UCSD-AML1 (cell line): Measurements from ENCODE around the gene HOXD1.

Experiments used
- DNase-seq: peaks from one replicate; lab custom pipeline; 2025; ENCODE audit not compliant: unreplicated experiment; lab: John Stamatoyannopoulos, UW

Gene HOXD1

DNA sequence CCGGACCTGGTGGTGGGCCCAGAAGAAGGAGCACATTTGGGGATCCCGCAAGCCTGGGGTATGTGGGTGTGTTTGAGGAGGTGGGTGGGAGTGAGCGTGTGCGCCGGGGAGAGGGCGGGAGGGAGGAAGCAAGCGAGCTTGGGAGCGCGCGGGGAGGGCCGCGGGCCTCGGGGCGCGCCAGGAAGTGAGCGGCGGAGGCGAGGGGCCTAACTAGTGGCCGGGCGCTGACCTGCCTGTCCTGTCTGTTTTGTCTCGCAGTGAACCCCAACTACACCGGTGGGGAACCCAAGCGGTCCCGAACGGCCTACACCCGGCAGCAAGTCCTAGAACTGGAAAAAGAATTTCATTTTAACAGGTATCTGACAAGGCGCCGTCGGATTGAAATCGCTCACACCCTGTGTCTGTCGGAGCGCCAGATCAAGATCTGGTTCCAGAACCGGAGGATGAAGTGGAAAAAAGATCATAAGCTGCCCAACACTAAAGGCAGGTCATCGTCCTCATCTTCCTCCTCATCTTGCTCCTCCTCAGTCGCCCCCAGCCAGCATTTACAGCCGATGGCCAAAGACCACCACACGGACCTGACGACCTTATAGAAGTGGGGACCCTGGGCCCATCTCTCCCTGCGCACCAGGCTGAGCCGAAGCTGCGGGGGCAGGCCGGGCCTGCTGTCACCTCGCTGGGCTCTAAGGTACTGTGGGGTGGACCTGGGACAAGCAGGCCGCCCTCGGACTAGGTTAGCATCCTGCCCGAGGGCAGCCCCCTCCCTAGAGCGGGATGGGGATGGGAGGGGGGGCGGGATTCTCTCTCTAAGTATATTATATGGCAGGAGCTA lies 35.9 kb upstream of the HOXD1 start:
- no peak for DNase-seq

DNA sequence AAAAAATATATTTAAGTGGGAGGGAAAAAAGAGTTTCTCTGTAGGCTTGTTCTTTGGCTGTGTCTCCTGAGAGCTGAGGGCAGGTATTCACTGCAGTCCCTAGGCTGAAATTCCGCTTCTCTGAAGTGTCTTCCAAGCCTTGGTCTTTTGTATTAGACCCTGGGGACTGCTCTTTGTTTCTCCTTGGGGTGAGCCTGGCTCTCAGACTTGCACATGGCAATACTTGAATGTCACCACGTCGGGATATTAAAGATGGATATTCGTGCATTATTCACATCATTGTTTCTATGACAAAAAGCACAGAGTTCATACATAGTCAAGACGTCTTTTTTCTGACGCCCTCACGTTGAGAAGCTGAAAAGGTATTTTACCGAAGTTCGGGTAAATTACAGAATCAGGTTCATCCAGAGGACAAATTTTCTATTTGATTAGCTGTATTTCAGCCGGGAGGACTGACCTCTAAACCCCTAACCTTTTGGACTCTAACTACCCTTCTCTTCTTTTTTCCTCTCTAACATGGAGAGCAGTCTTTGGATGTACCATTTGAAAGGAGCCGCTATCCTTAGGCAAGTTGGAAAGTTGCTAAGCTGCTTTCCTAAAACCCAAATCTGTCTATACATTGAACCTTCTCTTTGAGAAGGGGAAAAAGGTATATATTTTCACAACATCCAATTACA lies 33.8 kb upstream of the HOXD1 start:
- DNase-seq = no peak

DNA sequence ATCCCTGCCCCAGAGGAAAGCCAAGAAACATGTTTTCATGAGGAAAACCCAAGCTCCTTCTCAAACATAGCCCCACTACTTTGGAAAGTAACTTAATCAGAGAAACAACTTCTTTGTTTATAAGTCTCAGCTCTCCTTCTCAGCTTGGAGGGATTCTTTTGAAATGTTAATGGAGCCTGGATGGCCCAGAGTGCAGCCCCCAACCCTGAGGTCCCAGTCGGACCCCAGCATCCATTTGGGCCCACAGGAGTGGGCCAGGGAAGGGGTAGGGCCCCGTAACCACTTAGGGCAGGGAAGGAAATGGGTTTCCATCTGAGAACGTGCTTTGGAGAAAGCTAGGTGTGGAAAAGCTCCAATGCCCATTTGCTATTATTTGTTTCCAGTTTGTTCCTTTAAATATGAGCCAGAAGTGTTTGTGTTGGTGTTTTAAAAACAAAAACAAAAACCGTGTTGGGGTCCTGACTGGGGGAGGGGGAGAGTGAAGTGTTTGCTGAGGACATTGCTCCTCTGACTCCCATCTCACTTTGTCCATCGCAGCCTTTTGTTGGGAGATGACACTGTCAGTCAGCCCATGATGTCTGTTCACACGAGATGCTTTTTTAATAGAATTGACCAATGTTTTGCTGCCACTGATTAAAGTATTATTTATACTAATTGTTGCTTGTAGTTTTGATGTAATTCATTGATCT lies 33.0 kb upstream of the HOXD1 start:
- DNase-seq = no peak

DNA sequence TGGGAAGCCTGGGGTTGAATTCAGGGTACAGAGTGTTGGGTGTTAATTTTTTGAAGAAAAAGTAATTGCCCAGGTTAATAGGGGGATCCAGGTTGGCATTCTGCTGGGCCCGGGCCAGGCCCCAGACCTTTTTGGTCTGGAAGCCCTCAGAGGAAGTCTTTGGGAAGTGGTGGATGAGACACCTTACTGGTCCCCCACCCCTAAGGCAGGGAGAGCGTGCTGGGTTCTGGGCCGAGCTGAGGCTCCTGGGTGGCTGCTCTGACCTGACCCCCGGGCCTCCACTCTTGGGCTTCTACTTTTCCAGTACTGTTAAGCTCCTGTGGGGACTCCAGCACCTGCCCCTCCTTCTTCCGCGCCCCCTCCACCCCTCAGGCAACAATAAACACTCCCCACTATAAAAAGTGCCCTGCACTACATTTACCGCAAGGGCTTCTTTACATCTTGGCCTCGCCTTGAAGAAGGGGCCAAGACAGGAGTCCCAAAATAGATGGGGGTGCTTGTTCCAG lies 32.1 kb upstream of the HOXD1 start:
- DNase-seq = no peak

DNA sequence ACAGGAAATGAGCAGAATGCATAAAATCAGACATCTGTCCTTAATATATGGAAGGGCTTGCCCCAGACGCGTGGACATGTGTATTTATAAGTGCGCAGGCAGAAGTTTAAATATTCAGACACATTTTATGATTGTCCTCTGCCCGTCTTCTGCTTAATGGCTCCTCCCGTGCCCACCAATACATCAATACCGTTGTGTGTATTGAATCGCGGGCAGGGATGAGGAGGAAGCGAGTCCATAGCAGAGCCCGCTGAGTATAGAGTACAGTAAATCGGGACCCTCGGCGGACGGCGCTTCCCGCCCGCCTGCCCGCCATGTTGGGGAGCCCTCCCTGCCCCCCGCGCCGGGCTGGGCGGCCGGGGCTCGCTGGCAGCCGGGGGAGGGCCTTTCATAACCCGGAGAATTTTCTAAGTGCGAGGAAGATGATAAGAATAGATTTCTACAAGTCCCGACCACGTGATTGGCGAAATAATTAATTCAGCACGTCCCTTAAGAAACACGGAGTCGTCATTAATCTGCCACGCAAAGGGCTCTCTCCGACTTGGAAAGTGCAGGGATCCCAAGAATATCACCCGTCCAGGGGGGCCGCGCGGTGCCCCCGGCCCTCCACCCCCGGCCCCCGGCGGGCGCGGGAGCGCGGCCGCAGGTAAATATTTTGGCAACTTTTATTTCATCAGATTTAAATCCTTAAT lies 31.5 kb upstream of the HOXD1 start, which contains the start of gene HOXD3:
TSS of gene HOXD3 (plus strand) at position 501 of the 692 bp plus-strand sequence. CDS start 11,808 bp downstream, outside the sequence.
- no peak for DNase-seq

DNA sequence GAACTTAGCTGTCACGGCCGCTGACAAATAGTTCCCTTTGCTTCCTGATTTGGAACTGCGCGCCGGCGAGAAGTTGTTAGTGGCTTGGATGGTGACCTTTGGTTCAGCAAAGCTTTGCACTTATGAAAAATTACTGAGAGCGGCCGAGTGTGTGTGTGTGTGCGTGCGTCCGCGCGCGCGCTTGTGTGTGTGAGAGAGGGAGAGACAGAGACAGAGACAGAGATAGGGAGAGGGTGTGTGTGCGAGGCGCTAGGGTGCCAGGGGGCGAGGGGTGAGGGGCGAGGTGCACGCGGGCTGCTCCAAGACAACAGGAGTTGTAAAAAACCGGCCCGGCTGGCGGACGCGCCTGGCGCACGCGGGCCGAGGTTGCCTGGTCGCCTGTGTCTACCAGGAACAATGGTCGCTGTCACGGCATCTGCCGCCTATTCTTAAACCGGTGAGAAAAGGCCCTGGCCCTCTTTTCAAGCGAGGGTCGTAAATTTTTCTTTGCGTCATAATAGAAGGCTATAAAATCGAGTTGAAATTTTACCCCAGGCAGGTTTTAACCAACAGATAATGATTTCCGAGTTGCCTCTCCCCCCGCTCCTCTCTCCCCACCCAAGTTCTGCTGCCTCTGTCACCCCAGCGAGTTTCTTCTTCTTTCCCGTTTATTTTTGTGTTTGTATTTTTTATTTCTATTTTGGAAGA lies 30.8 kb upstream of the HOXD1 start:
- no peak for DNase-seq

DNA sequence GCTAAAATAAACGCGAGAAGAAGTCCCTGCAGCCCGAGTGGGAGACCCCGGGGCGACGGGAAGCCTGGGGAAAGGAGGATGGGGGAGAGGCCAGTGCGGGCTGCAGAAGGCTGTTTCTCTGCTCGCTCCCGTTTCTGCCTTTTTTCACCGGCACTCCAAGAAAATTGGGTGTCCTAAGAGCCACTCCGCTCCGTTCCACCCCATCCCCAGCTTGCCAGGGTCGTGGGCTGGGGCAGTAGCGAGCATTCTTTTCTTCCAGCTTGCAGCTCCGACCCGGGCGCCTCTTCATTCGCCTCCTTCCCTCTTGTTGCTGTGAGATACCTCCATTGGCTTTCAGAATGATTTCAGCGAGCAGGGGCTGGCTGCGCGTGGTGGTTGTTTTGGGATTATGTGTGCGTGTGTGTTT lies 30.3 kb upstream of the HOXD1 start:
- DNase-seq = no peak

DNA sequence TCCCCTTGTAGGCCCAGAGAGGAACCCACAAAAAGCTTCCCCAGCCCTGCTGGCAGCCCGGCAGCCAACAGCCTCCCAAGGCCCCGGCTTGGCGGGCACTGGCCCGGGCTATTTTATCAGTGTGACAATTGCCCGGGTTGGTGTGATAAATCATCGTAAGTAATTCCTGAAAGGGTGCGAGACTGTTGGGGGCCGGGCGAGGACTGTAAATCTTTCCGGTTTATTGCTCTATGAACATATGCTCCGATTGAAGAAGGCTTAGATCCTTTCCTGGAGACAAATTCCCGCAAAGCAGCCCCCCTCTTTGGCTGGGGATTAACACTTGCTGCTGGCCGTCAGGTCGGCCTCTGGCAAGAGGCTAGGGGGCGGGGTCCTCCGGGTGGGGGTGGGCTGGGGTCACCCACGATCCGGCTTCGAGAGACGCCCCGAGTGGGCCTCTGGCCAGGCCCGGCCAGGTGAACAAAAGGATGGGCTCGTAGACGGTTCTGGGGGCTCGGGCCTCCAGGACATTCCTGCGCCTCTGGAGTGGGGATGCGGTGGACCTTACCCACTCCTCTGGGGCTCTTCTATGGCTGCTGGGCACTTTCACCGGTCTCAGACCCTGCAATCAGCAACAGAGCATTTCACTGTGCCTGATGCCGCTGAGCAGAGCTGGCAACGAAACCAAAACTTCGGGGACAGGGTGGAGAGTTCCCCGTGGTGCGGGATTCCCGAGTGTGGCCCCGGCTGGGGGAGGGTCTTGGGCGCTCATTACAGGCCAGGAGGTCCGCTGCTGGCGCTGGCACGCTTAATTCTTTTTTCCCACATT lies 29.4 kb upstream of the HOXD1 start:
- DNase-seq = no peak

DNA sequence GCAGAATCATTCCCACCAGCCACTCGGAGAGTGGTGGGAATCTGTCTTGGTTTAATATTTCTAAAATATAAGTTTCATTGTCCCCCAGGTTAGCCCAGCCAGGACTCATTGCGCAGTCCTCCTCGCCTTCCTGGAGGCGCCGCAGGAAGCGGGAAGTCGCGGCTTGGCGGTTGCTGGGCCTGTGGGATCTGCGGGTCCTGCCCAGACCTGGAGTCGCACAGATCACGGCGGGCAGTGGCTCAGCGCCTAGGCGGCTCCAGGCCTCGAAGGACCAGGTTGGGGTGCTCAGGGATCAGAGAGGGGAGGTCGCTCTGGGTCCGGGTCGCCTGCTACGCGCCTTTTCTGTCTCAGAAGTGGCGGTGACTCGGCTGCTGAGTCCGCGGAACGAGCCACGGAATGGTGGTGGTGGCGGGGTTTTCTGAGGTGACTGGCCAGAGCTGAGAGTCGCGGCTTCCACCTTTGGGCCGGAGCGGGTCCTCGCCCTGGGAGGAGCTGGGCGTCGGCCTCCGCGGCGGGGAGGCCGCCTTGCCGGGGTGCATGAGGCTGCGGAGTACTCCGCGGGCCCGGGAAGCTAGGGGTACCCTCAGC lies 28.7 kb upstream of the HOXD1 start:
- DNase-seq = no peak

DNA sequence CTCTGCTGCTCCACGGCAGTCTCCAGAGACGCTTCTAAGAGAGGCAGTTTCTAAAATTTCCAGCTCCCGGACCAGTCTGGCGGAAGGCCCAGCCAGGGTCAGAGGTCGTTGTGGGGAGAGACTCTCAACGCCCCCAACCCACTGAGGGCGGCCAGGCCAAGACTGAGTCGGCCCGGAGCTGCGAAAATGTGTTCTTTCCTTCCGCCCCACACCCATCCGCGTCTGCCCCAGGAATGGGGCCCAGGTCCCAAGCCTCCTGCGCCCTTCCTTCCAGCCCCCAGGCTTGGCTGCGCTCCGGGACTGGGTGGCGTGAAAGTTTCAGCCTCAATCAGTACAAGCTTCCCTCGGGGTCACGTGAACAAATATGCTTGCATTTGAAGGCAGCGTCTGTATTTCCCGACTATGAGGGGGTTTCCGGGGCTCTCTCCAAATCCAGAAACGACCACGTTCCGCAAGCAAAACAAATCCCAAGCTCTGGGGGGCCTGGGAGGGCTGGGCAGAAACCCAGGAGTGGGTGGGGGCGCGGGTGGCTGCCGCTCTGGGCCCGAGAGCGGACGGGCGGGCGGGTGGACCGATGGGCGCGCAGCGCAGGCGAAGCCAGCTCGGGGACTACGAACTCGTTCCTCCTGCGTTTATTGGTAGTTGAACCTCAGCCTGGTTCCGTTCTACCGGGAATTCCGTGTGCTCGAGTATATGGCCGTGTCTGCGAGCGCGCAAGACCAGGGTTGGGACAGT lies 28.1 kb upstream of the HOXD1 start:
- no peak for DNase-seq

DNA sequence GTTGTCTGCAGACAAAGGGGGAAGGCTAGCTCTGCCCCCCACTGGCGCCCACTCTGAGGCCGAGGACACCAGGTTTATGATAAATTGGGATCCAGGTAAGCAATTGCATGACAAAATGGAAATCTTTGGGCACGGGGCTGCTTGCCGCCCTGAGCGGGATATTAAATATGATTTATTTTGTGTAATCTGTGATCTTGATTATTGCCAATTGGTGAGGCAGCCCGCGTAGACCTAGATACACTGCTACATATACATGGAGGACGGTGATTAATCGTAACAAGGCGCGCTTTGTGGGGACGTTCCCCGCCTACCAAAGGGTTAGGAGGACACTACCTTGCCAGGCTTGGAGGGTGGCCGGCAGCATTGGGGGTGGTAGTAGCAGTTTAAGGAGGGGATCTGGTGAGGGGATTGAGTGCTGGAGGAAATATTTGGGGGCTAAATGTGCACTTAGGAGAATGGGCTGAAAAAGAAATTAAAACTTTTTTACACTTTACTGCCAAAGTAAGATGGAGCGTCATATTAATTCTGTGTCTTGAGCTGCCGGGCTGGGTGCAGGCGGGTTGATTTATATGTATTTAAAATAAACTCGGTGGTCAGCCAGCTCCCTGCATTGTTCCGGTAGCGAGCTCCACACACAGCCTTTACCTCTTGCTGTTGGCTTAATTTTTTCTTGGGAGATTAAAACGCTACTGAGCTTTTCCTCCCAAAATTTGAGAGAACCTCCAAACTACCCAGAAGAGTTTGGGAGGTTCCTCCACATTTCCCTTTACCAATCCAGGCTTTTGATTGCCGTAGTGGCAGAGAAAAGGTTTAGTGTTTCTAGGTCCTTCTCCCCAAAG lies 27.3 kb upstream of the HOXD1 start:
- DNase-seq = no peak

DNA sequence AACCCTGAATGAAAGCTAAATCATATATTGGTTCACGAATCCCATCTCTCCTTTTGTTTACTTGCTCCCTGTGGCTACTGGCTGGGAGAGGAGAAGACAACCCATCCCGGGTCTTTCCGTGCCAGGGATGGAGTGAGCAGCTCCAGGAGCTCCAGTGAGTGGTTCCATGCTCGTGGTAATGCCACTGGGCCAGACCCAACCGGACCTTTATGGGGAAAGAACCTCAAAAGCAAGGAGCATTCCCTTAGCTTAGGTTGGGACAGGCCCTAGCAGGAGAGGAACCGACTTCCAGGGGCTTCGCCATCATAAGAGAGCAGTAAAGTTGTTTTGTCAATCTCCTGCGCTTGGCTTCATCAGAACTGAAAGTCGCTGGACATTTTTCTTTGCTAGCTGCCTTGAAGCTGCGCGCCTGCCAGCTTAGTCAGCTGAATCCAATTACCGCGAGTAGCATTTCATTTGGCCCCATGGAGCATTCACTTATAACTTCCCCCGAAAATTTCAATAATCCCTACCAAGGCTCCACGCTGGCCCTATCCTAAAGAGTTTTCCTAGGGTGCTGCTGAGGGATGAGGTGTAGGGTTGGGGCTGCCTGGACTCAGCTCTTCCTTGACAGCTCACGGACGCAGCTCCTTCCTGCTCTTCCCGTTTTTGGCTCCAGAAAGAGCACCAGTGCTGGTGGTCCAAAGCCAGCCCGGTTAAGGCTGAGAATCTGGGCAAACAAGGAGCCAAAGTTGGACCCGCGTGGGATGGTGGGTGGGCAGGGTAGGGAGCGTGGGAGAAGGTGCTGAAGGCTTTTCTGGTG lies 26.4 kb upstream of the HOXD1 start:
- DNase-seq = no peak

DNA sequence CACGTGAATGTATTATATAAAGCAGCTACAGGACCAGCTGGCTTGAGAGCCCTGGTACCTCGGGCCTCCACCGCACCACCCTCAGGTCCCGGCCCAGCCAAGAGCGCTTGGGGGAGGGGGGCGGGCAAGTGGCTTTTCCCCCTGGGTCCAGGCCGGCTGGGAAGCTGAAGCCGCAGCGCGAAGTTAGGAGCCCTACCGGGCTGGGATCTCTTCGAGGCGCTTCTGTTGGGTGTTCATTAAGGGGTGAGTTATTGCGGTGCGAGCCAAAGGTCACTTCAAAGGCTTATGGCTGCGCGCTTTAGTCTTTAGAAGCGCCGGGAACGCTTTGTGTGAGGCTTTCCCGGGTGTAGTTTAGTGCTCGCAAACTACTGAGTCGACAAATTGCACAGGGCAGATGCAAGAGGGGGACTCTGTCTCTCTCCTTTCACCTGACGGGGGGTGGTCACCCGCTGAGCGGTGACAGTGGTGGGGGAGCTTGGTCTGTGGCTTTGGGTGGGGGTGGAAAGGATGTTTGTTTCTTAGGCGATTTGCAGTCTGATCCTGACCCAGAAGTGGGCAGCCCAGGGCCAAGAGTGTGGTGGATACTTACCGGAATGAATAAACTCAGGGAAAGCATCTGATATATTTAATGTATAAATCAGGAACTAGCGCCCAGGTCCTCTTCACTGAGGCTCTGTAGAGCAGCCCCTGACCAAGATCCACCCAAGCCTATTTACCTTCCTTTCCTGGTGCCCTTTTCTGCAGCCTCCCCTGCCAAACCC lies 25.4 kb upstream of the HOXD1 start:
- no peak for DNase-seq

DNA sequence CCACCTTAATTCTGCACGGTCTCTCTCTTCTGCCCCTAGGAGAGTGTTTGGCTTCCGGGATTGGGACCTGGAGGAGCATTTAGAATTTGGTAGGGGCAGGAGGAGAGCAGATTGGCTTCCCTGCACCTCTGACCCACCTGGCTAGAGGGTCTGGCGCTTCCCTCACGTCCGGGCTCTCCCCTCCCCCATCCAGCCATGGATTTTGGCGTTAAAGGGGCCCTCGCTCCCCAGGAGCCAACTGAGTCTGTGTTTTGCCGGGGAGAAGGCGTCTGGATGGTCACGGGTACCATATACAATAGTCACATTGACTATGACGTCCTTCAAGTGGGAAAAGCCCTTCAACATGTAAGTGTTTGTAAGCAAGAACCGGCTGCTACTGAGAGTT lies 24.8 kb upstream of the HOXD1 start:
- no peak for DNase-seq

DNA sequence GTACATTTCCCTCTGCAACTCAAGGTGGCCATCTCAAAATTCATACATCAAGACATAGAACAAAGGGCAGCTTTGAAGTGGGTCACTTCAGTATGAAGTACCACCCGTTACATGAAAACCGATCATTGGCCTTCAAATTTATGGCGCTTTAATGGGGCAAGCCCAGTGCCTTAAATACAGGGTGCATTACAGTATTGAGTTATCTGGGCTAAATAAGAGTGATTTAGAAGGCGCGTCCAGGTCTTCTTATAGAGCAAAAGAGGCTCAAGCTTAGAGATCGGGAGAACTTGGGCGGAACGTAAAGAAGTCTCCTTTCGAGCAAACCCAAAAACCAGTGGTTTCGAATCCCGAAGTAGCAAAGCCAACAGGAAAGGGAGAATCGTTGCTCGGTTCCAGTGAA lies 24.3 kb upstream of the HOXD1 start:
- no peak for DNase-seq
